ENCODE results near the gene PIERCE2. TPM values are rescaled to one million over a fixed set of nuclear protein-coding genes. Genes with fewer than 3 reads are reported as not detected.

The PIERCE2 gene
- total RNA-seq, 1 experiment from 2014 or later: not detected

GRCh38 chr15:55457401-55458022 lies 49.2 kb downstream of the PIERCE2 start:
- H3K36me3 ChIP-seq: no peaks in the 10 kb centered on the region
- H3K9me3 ChIP-seq (replicated peaks): no peaks in the 10 kb centered on the region
- no peaks in the 10 kb centered on the region for H3K4me1 ChIP-seq (replicated peaks)
- no peak overlapping the region for H3K4me3 ChIP-seq
- H3K27ac ChIP-seq: no peak overlapping the region
- no peaks in the 10 kb centered on the region for H3K27me3 ChIP-seq (replicated peaks)
- DNase-seq (ENCODE audit: low read depth in 1 of 2, low spot score in 2 of 2): no peak

GRCh38 chr15:55461447-55461846 lies 53.2 kb downstream of the PIERCE2 start:
- Histone ChIP-seq H3K27me3 (replicated peaks) (no peaks in the 10 kb centered on the region), H3K27ac (no peak overlapping the region), H3K4me1 (replicated peaks) (no peaks in the 10 kb centered on the region), H3K4me3 (no peak overlapping the region), H3K9me3 (replicated peaks) (no peaks in the 10 kb centered on the region), H3K36me3 (no peaks in the 10 kb centered on the region)
- DNase-seq (ENCODE audit: low read depth in 1 of 2, low spot score in 2 of 2): no peak

GRCh38 chr15:55468321-55468720 lies 60.0 kb downstream of the PIERCE2 start:
- no peaks in the 10 kb centered on the region for H3K36me3 ChIP-seq
- H3K27ac ChIP-seq: no peak overlapping the region
- no peak overlapping the region for H3K4me3 ChIP-seq
- DNase-seq (ENCODE audit: low read depth in 1 of 2, low spot score in 2 of 2): no peak
- no peaks in the 10 kb centered on the region for H3K27me3 ChIP-seq (replicated peaks)
- no peaks in the 10 kb centered on the region for H3K4me1 ChIP-seq (replicated peaks)
- H3K9me3 ChIP-seq (replicated peaks): no peaks in the 10 kb centered on the region

Other genes with a start within 250 kb of the PIERCE2 start
- gene RSL24D1, start 211.6 kb upstream of the PIERCE2 start, total RNA-seq (2014; rRNA removed; shearing (Covaris generic)): 86.4 and 103 TPM in 2 replicates
- gene RAB27A, start 118.7 kb upstream of the PIERCE2 start, total RNA-seq (2014; rRNA removed; shearing (Covaris generic)): 13.0 and 20.3 TPM in 2 replicates
- gene PIGBOS1, start 89.4 kb upstream of the PIERCE2 start, total RNA-seq (2014; rRNA removed; shearing (Covaris generic)): 23.9 and 39.6 TPM in 2 replicates
- gene PIGB, start 89.3 kb upstream of the PIERCE2 start, total RNA-seq (2014; rRNA removed; shearing (Covaris generic)): 17.0 and 20.6 TPM in 2 replicates
- gene CCPG1, start 136 bp upstream of the PIERCE2 start, total RNA-seq (2014; rRNA removed; shearing (Covaris generic)): 21.4 and 28.2 TPM in 2 replicates
- 0.45 and 20.3 TPM in 2 replicates for gene DNAAF4, start 99.7 kb downstream of the PIERCE2 start, total RNA-seq (2014; rRNA removed; shearing (Covaris generic))
- gene PYGO1, start 179.8 kb downstream of the PIERCE2 start, total RNA-seq (2014; rRNA removed; shearing (Covaris generic)): 5.9 and 9.9 TPM in 2 replicates

Data from SJSA1 (cell line).